Neural crest cell (in vitro differentiated cells): Measurements from ENCODE around the gene MYCBP. TPM values are rescaled to one million over a fixed set of nuclear protein-coding genes. Genes with fewer than 3 reads are reported as not detected.
A peak's percentile ranks its signal among the peaks of the same experiment; 100 is the strongest.

Source experiments
- DNase-seq: peaks from one replicate; pipeline ENCODE4 v3.0.0; 2021; ENCODE audit warnings: low read depth, mixed read lengths, low spot score
- H3K27ac Mint-ChIP-seq: one replicate; pipeline ENCODE4 v1.8.0; 2021; ENCODE audit warnings: mild to moderate bottlenecking, mixed read lengths; ENCODE audit not compliant: unreplicated experiment
- H3K27me3 Mint-ChIP-seq: 2 replicates; pipeline ENCODE4 v1.8.0; 2021; ENCODE audit warnings: low read depth, mild to moderate bottlenecking, mixed read lengths
- H3K36me3 Mint-ChIP-seq: 2 replicates; pipeline ENCODE4 v1.8.0; 2021; ENCODE audit warnings: low read depth, mild to moderate bottlenecking, mixed read lengths
- H3K4me1 Mint-ChIP-seq: 2 replicates; pipeline ENCODE4 v1.8.0; 2021; ENCODE audit warnings: mixed read lengths
- H3K4me3 Mint-ChIP-seq: one replicate; pipeline ENCODE4 v1.8.0; 2021; ENCODE audit warnings: mild to moderate bottlenecking, mixed read lengths
- H3K9me3 Mint-ChIP-seq: 2 replicates; pipeline ENCODE4 v1.8.0; 2021; ENCODE audit warnings: mixed read lengths
- total RNA-seq: library from RNA; stranded (reverse); gene quantifications from 2 replicates; pipeline ENCODE4 v1.2.1, GENCODE V29; 2021
- TF ChIP-seq, protein P1 (sequence below): fragments of 200-600 bp; sonication (generic); conservative IDR thresholded peaks from 2 replicates; pipeline ENCODE4 v1.5.0; 2021; ENCODE audit warnings: antibody characterized with exemption, mild to moderate bottlenecking

The MYCBP gene
- total RNA-seq, 1 donor from 2014 or later = 20.7 TPM

DNA sequence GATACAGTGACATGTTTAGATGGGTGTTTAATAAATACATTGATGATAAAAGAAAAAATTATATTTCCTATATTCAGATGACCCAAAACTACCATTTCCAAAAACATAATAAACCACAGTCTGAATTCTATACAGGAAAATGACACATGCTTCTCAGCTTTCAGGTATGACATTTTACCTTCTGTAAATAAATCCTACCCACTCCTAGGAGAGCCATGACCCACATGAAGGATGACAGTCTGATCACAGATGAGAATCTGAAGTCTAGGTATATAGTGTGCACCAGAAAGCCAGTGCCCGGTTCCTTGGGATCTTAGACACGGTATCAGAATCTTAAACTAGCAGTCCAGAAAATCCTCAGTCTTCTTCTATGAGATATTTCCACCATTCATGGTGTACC, 11.9 kb upstream of the MYCBP start:
- H3K36me3 Mint-ChIP-seq = no peaks in the 10 kb centered on the region
- H3K4me1 Mint-ChIP-seq = no peaks in the 10 kb centered on the region
- TF ChIP-seq, protein P1, sequence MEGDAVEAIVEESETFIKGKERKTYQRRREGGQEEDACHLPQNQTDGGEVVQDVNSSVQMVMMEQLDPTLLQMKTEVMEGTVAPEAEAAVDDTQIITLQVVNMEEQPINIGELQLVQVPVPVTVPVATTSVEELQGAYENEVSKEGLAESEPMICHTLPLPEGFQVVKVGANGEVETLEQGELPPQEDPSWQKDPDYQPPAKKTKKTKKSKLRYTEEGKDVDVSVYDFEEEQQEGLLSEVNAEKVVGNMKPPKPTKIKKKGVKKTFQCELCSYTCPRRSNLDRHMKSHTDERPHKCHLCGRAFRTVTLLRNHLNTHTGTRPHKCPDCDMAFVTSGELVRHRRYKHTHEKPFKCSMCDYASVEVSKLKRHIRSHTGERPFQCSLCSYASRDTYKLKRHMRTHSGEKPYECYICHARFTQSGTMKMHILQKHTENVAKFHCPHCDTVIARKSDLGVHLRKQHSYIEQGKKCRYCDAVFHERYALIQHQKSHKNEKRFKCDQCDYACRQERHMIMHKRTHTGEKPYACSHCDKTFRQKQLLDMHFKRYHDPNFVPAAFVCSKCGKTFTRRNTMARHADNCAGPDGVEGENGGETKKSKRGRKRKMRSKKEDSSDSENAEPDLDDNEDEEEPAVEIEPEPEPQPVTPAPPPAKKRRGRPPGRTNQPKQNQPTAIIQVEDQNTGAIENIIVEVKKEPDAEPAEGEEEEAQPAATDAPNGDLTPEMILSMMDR = no peak
- peak overlapping the region; percentile 19 for H3K27ac Mint-ChIP-seq
- no peak overlapping the region for H3K4me3 Mint-ChIP-seq
- DNase-seq = no peak
- H3K27me3 Mint-ChIP-seq = no peaks in the 10 kb centered on the region
- no peaks in the 10 kb centered on the region for H3K9me3 Mint-ChIP-seq

DNA sequence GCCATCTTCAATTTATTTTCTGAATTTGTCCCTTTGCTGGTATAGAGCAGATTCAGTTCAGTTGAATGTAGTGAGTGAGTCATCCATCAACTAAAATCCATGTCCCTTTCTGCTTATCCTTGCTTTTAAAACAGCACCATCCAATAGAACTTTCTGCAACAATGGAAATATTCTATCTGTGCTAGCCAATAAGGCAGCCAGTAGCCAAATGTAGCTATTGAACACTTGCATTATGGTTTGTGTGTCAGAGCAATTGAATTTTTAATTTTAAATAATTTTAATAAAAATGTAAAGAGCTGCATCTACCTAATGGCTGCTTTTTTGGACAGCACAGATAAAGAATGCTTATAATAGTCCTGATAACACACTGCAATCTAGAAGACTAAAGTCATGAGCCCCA, 8.3 kb upstream of the MYCBP start, which contains the start of gene GJA9:
GJA9 (minus strand) TSS at position 101 of the 400 bp plus-strand sequence. CDS start 5,489 bp downstream, outside the sequence.
- Mint-ChIP-seq H3K36me3 (no peaks in the 10 kb centered on the region), H3K4me3 (no peak within 1 kb of the TSS), H3K27me3 (no peaks in the 10 kb centered on the region), H3K27ac (no peak within 1 kb of the TSS), H3K4me1 (no peaks in the 10 kb centered on the region), H3K9me3 (no peaks in the 10 kb centered on the region)
- no peak for DNase-seq
- TF ChIP-seq, protein P1 = no peak

DNA sequence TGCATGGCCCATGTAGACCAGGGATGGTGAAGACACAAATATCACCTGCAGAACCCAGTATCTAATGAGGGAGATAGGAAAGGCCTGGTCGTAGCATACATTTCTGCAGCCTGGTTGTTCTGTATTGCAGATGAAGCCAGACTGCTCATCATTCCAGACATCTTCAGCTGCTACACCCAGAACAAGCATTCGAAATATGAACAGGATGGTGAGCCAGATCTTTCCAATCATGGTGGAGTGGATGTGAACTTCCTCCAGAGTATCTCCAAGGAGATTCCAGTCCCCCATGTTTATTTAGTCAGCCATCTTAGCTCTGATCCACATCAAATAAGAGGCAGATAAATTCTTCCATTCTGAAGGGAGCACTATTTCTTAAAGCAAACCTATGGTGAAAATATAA, 2.7 kb upstream of the MYCBP start:
- DNase-seq = no peak
- Mint-ChIP-seq H3K4me3 (peak overlapping the region; percentile 53), H3K27me3 (no peaks in the 10 kb centered on the region), H3K27ac (no peak overlapping the region), H3K4me1 (peaks cover 17% of the 10 kb centered on the region), H3K9me3 (no peaks in the 10 kb centered on the region), H3K36me3 (no peaks in the 10 kb centered on the region)
- TF ChIP-seq, protein P1 = no peak

DNA sequence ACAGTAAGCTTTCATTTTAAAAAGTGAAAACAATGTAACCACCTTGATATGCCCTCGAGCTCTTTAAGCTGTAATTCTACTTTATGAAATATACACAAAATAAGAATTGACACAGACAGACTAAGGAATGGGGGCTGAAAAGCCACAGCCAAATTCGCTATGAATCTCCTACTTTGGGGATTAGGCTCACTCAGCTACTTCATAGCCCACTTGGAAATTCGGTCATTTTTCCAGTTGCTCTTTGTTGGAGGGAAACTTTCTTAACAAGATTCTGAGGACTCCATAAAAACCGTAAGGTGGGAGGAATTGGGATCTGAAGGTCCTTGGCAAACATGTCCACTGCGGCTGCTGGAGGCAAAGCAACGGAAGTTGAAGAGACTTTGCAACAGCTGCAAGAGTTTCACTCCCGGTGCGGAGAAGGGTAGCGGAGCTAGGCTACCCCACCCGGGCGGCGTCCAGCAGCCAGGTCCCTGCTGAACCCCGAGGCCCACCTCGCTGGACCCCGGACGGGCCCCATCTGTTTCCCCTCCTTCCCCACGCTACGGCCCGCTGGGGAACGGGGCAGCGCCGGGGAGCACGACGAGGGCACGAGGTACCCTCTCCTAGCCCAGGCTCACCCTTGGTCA, 634 bp downstream of the MYCBP start:
- DNase-seq = no peak
- Mint-ChIP-seq H3K36me3 (no peaks in the 10 kb centered on the region), H3K4me3 (peak overlapping the region; percentile 97), H3K27me3 (no peaks in the 10 kb centered on the region), H3K9me3 (no peaks in the 10 kb centered on the region), H3K4me1 (peaks cover 17% of the 10 kb centered on the region), H3K27ac (no peak overlapping the region)
- TF ChIP-seq, protein P1 = no peak

DNA sequence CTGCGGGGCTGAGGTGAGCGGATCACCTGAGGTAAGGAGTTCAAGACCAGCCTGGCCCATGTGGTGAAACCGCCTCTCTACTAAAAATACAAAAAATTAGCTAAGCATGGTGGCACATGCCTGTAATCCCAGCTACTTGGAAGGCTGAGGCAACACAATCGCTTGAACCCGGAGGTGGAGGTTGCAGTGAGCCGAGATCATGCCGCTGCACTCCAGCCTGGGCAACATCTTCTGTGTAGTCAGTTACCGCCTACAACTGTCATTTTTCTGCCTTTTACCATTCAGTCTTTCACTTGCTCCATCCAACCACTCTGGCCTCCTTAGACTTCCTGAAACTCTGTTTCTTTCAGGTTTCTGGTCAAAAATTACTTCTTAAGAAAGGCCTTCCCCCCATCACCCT, 2.2 kb downstream of the MYCBP start:
- no peak for DNase-seq
- H3K27ac Mint-ChIP-seq = no peak overlapping the region
- H3K4me3 Mint-ChIP-seq = peak overlapping the region; percentile 97
- no peaks in the 10 kb centered on the region for H3K9me3 Mint-ChIP-seq
- H3K27me3 Mint-ChIP-seq = no peaks in the 10 kb centered on the region
- H3K4me1 Mint-ChIP-seq = peaks cover 17% of the 10 kb centered on the region
- TF ChIP-seq, protein P1 = no peak
- H3K36me3 Mint-ChIP-seq = no peaks in the 10 kb centered on the region
